Kidney epithelial cell (primary cell): Measurements from ENCODE around the gene CST2. TPM values are rescaled to one million over a fixed set of nuclear protein-coding genes. Genes with fewer than 3 reads are reported as not detected.
"Not testable (repeated sequence)": the region's sequence is repeated elsewhere in the genome, so short reads cannot be mapped to it uniquely, and the experiment has no call there.

Experiments
- DNase-seq: peaks from one replicate; pipeline ENCODE4 v3.0.0-alpha.2; 2010; ENCODE audit warnings: low read depth
- H3K27me3 ChIP-seq: 2 replicates; pipeline ENCODE4 v1.6.0; 2011; ENCODE audit warnings: low read length; ENCODE audit not compliant: control insufficient read depth, insufficient read depth
- H3K36me3 ChIP-seq: 2 replicates; pipeline ENCODE4 v1.5.1; 2011; ENCODE audit warnings: low read length; ENCODE audit not compliant: control insufficient read depth, insufficient read depth
- H3K4me3 ChIP-seq: 2 replicates; pipeline ENCODE4 v1.5.1; 2011; ENCODE audit warnings: low read depth, mild to moderate bottlenecking, control low read depth, low read length
- total RNA-seq: library from RNA; depleted of rRNA; stranded (reverse); fragments of >200 nt; gene quantifications from 2 replicates; pipeline ENCODE4 v1.2.3, GENCODE V29; 2015
- TF ChIP-seq, protein P1 (sequence below): IDR thresholded peaks from 2 replicates; pipeline ENCODE4 v1.5.1; 2011; ENCODE audit warnings: mild to moderate bottlenecking, moderate library complexity, low read length, control low read depth, inconsistent platforms; ENCODE audit not compliant: insufficient read depth, poor library complexity, severe bottlenecking

Gene CST2
- total RNA-seq, 1 donor from 2014 or later: 2.6 TPM

DNA sequence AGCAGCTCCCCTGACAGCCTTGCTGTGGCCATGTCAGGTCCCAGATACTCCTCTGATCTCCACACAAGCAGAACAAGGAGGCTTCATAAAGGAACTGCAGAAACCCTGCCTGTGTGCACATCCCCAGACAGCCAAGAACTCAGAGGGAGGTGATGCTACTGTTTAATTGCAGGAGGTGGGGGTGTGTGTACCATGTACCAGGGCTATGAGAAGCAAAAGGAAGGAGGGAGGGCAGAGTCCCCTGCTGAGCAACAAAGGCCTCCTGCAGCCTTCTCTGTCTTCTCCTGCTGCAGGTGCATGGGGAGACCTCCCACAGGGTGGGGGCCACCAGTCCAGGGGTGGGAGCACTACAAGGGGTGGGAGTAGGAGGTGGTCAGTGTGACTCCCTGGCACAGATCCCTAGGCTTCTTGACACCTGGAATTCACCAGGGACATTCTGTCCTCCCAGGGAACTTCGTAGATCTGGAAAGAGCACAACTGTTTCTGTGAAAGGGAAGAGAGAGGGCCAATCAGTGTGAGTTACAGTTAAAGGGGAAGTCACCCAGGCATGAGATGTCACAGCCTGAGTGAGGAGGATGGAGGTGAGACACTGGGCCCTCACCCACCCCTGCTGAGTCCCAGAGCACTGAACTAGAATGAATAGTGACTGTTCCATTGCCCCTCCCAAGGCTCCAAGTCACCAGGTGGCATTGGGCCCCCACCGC, 2.8 kb downstream of the CST2 start:
- TF ChIP-seq, protein P1, sequence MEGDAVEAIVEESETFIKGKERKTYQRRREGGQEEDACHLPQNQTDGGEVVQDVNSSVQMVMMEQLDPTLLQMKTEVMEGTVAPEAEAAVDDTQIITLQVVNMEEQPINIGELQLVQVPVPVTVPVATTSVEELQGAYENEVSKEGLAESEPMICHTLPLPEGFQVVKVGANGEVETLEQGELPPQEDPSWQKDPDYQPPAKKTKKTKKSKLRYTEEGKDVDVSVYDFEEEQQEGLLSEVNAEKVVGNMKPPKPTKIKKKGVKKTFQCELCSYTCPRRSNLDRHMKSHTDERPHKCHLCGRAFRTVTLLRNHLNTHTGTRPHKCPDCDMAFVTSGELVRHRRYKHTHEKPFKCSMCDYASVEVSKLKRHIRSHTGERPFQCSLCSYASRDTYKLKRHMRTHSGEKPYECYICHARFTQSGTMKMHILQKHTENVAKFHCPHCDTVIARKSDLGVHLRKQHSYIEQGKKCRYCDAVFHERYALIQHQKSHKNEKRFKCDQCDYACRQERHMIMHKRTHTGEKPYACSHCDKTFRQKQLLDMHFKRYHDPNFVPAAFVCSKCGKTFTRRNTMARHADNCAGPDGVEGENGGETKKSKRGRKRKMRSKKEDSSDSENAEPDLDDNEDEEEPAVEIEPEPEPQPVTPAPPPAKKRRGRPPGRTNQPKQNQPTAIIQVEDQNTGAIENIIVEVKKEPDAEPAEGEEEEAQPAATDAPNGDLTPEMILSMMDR: no peak
- no peak for DNase-seq
- Histone ChIP-seq H3K4me3 (no peak overlapping the region), H3K27me3 (no peaks in the 10 kb centered on the region), H3K36me3 (no peaks in the 10 kb centered on the region)

DNA sequence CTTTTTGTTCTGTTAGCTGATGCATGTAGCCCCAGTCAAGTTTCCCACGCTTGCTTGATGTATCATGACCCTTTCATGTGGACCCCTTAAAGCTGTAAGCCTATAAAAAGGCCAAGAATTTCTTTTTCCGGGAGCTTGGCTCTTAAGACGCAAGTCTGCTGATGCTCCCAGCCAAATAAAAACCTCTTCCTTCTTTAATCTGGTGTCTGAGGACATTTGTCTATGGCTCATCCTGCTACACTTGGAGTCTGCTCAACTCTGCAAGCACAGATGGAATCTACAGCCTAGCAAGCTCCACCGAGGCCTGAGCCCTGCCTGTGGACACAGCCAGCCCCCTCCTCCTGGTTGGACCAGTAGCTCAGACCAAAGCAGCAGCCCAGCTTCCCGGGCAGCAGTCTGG, 3.4 kb downstream of the CST2 start:
- Histone ChIP-seq H3K27me3 (no peaks in the 10 kb centered on the region), H3K4me3 (no peak overlapping the region), H3K36me3 (no peaks in the 10 kb centered on the region)
- DNase-seq: no peak
- TF ChIP-seq, protein P1: no peak

DNA sequence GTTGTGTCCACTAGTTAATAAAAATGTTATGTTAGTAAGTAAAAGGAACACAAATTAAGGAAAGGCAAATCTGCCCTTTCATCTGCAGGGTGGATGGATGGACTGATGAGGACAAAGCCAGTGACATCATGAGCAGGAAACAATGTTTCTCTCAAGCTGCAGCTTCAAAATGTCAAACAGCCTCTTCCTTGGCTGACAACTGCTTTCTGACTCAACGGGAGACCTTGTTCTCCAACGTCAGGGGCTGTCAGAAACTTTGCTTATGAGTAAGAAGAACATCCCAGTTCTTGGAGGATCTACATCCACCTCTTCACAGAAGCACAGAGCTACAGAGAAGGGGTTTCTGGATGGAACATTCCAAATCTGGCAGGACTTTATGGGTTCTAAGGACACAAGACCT, 6.0 kb downstream of the CST2 start:
- H3K27me3 ChIP-seq: no peaks in the 10 kb centered on the region
- H3K36me3 ChIP-seq: no peaks in the 10 kb centered on the region
- no peak overlapping the region for H3K4me3 ChIP-seq
- no peak for DNase-seq
- TF ChIP-seq, protein P1: no peak

DNA sequence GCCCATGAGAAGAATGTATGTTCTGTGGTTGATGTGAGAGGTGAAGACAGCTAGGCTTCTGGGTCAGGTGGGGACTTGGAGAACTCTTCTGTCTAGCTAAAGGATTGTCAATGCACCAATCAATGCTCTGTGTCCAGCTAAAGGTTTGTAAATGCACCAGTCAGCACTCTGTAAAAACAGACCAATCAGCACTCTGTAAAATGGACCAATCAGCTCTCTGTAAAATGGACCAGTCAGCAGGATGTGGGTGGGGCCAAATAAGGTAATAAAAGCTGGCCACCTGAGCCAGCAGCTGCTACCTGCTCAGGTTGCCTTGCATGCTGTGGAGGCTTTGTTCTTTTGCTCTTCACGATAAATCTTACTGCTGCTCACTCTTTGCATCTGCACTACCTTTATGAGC, 15.0 kb downstream of the CST2 start:
- not testable (repeated sequence) for H3K36me3 ChIP-seq, DNase-seq, H3K27me3 ChIP-seq, H3K4me3 ChIP-seq

DNA sequence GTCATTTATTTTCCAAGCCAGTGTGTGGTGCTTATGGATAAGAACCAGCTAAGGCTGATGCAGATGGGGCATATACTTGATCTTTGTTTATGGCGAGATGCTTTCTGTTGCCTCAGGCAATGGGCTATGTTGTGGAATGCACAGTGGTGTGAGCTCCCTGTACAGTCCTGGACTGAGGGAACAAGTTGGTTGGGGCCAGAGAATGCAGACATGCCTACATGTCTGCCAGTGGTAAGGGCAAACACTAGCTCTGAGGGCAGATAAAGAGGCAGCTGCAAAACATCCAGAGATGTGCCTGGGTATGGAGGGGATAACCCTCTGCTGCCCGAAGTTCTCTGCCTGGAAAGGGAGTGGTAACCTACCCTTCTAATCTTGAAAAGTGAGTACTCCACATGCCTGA, 16.2 kb downstream of the CST2 start:
- H3K27me3 ChIP-seq, H3K4me3 ChIP-seq, H3K36me3 ChIP-seq, DNase-seq: not testable (repeated sequence)

DNA sequence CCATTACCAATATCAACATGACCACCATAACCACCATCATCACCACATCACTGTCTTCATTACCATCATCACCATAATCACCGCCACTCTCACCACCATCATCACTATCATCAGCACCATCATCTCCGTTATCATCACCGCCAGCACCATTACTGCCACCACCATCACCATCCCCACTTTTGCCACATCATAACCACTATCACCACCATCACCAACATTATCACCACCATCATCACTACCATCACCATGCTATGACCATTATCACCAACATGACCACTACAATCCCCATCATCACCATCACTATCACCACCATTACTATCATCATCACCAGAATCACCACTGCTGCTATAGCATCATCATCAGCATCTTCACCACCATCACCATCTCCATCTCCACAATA, 25.7 kb downstream of the CST2 start:
- Histone ChIP-seq H3K36me3 (no peaks in the 10 kb centered on the region), H3K27me3 (no peaks in the 10 kb centered on the region), H3K4me3 (no peak overlapping the region)
- no peak for DNase-seq
- TF ChIP-seq, protein P1: no peak

DNA sequence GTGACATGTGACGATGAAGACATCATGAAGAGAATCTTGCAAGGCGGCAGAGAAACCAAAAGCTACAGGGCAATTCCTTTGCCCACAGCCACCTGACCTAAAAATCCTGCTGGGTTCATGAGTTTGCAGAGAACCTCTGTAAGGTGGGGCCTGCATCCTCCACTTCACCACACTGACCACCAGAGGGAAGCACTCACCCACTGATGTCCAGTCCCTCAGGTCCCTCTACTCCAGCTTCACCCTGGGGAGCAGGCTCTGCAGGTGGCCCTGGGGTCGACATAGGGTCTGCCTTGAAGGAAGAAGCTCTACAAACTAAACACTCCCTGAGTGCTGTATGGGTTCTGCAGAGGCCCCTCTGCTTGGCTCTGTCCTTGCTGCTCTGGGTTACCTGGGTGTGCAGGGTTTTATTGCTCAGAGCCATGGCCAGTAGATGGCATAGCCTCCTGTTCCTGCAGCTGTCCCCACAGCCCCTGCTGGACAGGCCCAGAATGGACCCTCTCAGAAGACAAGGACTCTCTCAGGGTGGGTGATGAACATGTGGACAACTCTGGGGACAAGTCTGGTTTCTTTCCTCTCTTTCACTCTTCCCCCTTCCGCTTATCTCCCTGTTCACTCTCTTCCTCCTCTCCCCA, 27.2 kb downstream of the CST2 start:
- not testable (repeated sequence) for H3K4me3 ChIP-seq, H3K36me3 ChIP-seq, H3K27me3 ChIP-seq, DNase-seq
- TF ChIP-seq, protein P1: peak; percentile 67
